ENCODE data around the gene ADAM12. TPM values are rescaled to one million over a fixed set of nuclear protein-coding genes. Genes with fewer than 3 reads are reported as not detected.

The ADAM12 gene
- total and polyA plus RNA-seq, 12 donors = 0.08 to 3.9 (median 0.53) TPM

GRCh38 chr10:126114884-126115555 lies 273.3 kb downstream of the ADAM12 start:
- H3K4me1 ChIP-seq (replicated peaks in 1 of 2) = peaks cover 7 to 37% of the 10 kb centered on the region in 2 donors
- H3K27me3 ChIP-seq = no peaks in the 10 kb centered on the region
- intact Hi-C loops (cut with DNase I) = no loop called here
- DNase-seq = no peak
- 90 to 94% (median 93%) methylated on average over 8 of the region's 8 CpGs for WGBS, 4 donors
- TF ChIP-seq, protein P1, sequence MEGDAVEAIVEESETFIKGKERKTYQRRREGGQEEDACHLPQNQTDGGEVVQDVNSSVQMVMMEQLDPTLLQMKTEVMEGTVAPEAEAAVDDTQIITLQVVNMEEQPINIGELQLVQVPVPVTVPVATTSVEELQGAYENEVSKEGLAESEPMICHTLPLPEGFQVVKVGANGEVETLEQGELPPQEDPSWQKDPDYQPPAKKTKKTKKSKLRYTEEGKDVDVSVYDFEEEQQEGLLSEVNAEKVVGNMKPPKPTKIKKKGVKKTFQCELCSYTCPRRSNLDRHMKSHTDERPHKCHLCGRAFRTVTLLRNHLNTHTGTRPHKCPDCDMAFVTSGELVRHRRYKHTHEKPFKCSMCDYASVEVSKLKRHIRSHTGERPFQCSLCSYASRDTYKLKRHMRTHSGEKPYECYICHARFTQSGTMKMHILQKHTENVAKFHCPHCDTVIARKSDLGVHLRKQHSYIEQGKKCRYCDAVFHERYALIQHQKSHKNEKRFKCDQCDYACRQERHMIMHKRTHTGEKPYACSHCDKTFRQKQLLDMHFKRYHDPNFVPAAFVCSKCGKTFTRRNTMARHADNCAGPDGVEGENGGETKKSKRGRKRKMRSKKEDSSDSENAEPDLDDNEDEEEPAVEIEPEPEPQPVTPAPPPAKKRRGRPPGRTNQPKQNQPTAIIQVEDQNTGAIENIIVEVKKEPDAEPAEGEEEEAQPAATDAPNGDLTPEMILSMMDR (IDR thresholded peaks at IDR 0.05) = no peak
- TF ChIP-seq POLR2A (IDR thresholded peaks at IDR 0.05) = no peak
- H3K27ac ChIP-seq = no peak overlapping the region
- H3K4me3 ChIP-seq = no peak overlapping the region
- no peaks in the 10 kb centered on the region for H3K9me3 ChIP-seq (replicated peaks in 1 of 3)
- no peaks in the 10 kb centered on the region for H3K36me3 ChIP-seq (replicated peaks in 1 of 2)

GRCh38 chr10:126111516-126111915 lies 276.8 kb downstream of the ADAM12 start:
- Histone ChIP-seq H3K27ac (no peak overlapping the region), H3K4me3 (no peak overlapping the region), H3K27me3 (no peaks in the 10 kb centered on the region), H3K9me3 (replicated peaks in 1 of 3) (no peaks in the 10 kb centered on the region), H3K36me3 (replicated peaks in 1 of 2) (no peaks in the 10 kb centered on the region), H3K4me1 (replicated peaks in 1 of 2) (peaks cover 0 to 14% of the 10 kb centered on the region in 2 donors)
- intact Hi-C loops (cut with DNase I) = no loop called here
- TF ChIP-seq, protein P1 (IDR thresholded peaks at IDR 0.05) = no peak
- no peak for TF ChIP-seq POLR2A (IDR thresholded peaks at IDR 0.05)
- DNase-seq = no peak
- 62 to 74% (median 65%) methylated on average over 6 of the region's 6 CpGs for WGBS, 4 donors

- Histone ChIP-seq H3K36me3 (replicated peaks in 1 of 2) (no peaks in the 10 kb centered on the region), H3K27ac (no peak overlapping the region), H3K4me3 (no peak overlapping the region), H3K27me3 (no peaks in the 10 kb centered on the region), H3K9me3 (replicated peaks in 1 of 3) (no peaks in the 10 kb centered on the region), H3K4me1 (replicated peaks in 1 of 2) (peaks cover 0 to 14% of the 10 kb centered on the region in 2 donors)
- no peak for TF ChIP-seq POLR2A (IDR thresholded peaks at IDR 0.05)
- TF ChIP-seq, protein P1 (IDR thresholded peaks at IDR 0.05) = no peak
- DNase-seq = no peak
- intact Hi-C loops (cut with DNase I) = no loop called here
- WGBS, 4 donors = 56 to 62% (median 57%) methylated on average over 5 of the region's 5 CpGs
These were observed 277.6 kb downstream of the ADAM12 start for GRCh38 chr10:126110489-126111180.

- intact Hi-C loops (cut with DNase I) = no loop called here
- Histone ChIP-seq H3K36me3 (replicated peaks in 1 of 2) (no peaks in the 10 kb centered on the region), H3K27me3 (no peaks in the 10 kb centered on the region), H3K27ac (no peak overlapping the region), H3K4me1 (replicated peaks in 1 of 2) (peaks cover 0 to 21% of the 10 kb centered on the region in 2 donors), H3K9me3 (replicated peaks in 1 of 3) (no peaks in the 10 kb centered on the region), H3K4me3 (no peak overlapping the region)
- WGBS, 4 donors = 45 to 59% (median 53%) methylated on average over 5 of the region's 5 CpGs
- no peak for DNase-seq
- TF ChIP-seq POLR2A (IDR thresholded peaks at IDR 0.05) = no peak
- TF ChIP-seq, protein P1 (IDR thresholded peaks at IDR 0.05) = no peak
These were observed 278.4 kb downstream of the ADAM12 start for GRCh38 chr10:126109893-126110292.

All from adrenal gland (tissue), 12 donors.